ENCODE data around the gene NELFB.

NELFB gene

GRCh38 chr9:137295849-137296669 lies 40.9 kb downstream of the NELFB start:
- DNase-seq (ENCODE audit: low read depth, low spot score), result no peak
- Histone ChIP-seq H3K4me3 (ENCODE audit: low read length) (peak overlapping the region; percentile 52; the same call in 1 of the 2 replicates), H3K4me1 (ENCODE audit: control insufficient read depth, insufficient read depth, low read length) (peaks cover 20% of the 10 kb centered on the region), H3K9me3 (ENCODE audit: control insufficient read depth, insufficient read depth, low read length) (no peaks in the 10 kb centered on the region), H3K36me3 (ENCODE audit: control insufficient read depth, insufficient read depth, low read length) (no peaks in the 10 kb centered on the region), H3K27me3 (ENCODE audit: control insufficient read depth, insufficient read depth, low read length) (no peaks in the 10 kb centered on the region; the same call in 1 of the 2 replicates), H3K27ac (ENCODE audit: low read length) (no peak overlapping the region)
- no CpG with 5 or more reads among the region's 78 CpGs for WGBS (ENCODE audit: insufficient coverage, insufficient read length)

DNA sequence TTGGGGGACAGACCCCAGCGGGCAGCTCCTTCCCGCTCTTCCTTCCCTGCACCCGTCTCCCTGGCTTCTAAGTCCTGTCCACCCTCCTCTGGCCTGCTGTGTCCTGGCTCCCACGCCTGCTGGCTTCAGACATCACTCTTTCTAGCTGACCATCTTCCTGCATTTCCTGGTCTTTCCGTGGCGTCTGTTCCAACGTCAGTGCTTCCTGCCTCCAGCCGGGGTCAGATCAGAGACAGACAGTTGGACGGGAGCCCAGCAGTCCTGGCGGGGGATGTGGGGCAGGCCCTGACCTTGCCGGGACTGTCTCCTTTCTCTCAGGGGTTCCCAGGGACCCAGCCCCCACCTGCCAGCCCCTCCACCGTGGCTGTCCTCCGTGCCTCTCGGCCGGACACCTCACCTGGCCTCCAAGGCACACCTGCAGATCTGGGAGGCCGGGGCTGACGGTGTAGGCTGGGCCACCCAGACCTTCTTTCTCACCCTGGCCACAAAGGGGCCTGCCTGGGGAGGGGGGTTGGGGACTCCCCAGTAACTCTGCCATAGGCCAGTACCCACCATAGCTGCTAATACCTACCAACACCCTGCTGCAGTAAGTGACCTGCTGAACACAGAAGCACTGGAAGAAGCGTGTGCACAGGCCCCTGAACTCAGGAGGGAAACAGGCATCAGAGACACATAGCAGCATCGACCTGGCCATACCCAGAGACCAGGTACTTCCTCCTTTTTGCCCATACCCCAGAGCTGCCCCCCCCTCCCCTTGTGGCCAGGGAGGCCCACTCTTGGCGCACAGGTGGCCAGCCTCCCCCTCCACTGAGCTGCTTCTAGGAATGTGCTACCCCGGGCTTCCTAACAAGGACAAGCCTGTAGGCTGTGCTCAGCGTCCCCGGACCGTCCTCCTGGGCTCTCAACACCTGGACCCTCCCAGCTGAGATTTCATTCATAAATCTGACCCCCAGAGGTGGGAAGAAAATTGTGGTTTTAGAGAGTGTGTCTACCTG lies 41.8 kb downstream of the NELFB start:
- H3K27ac ChIP-seq (ENCODE audit: low read length), result no peak overlapping the region
- no CpG with 5 or more reads among the region's 24 CpGs for WGBS (ENCODE audit: insufficient coverage, insufficient read length)
- H3K4me3 ChIP-seq (ENCODE audit: low read length), result no peak overlapping the region; the same call in 1 of the 2 replicates
- no peaks in the 10 kb centered on the region; the same call in 1 of the 2 replicates for H3K27me3 ChIP-seq (ENCODE audit: control insufficient read depth, insufficient read depth, low read length)
- DNase-seq (ENCODE audit: low read depth, low spot score), result no peak
- H3K36me3 ChIP-seq (ENCODE audit: control insufficient read depth, insufficient read depth, low read length), result no peaks in the 10 kb centered on the region
- H3K4me1 ChIP-seq (ENCODE audit: control insufficient read depth, insufficient read depth, low read length), result peaks cover 22% of the 10 kb centered on the region
- H3K9me3 ChIP-seq (ENCODE audit: control insufficient read depth, insufficient read depth, low read length), result no peaks in the 10 kb centered on the region

GRCh38 chr9:137297966-137298365 lies 42.8 kb downstream of the NELFB start:
- H3K27me3 ChIP-seq (ENCODE audit: control insufficient read depth, insufficient read depth, low read length), result no peaks in the 10 kb centered on the region; the same call in 1 of the 2 replicates
- no peak for DNase-seq (ENCODE audit: low read depth, low spot score)
- WGBS (ENCODE audit: insufficient coverage, insufficient read length), result no CpG with 5 or more reads among the region's 7 CpGs
- H3K4me3 ChIP-seq (ENCODE audit: low read length), result no peak overlapping the region
- H3K9me3 ChIP-seq (ENCODE audit: control insufficient read depth, insufficient read depth, low read length), result no peaks in the 10 kb centered on the region
- H3K27ac ChIP-seq (ENCODE audit: low read length), result no peak overlapping the region
- H3K4me1 ChIP-seq (ENCODE audit: control insufficient read depth, insufficient read depth, low read length), result peaks cover 23% of the 10 kb centered on the region
- no peaks in the 10 kb centered on the region for H3K36me3 ChIP-seq (ENCODE audit: control insufficient read depth, insufficient read depth, low read length)

- Histone ChIP-seq H3K9me3 (ENCODE audit: control insufficient read depth, insufficient read depth, low read length) (no peaks in the 10 kb centered on the region), H3K4me1 (ENCODE audit: control insufficient read depth, insufficient read depth, low read length) (peaks cover 24% of the 10 kb centered on the region), H3K36me3 (ENCODE audit: control insufficient read depth, insufficient read depth, low read length) (no peaks in the 10 kb centered on the region), H3K4me3 (ENCODE audit: low read length) (no peak overlapping the region), H3K27me3 (ENCODE audit: control insufficient read depth, insufficient read depth, low read length) (no peaks in the 10 kb centered on the region; the same call in 1 of the 2 replicates), H3K27ac (ENCODE audit: low read length) (no peak overlapping the region)
- no peak for DNase-seq (ENCODE audit: low read depth, low spot score)
- no CpG with 5 or more reads among the region's 24 CpGs for WGBS (ENCODE audit: insufficient coverage, insufficient read length)
These were observed 43.5 kb downstream of the NELFB start for GRCh38 chr9:137298401-137299202.

- no peaks in the 10 kb centered on the region for H3K36me3 ChIP-seq (ENCODE audit: control insufficient read depth, insufficient read depth, low read length)
- peaks cover 26% of the 10 kb centered on the region for H3K4me1 ChIP-seq (ENCODE audit: control insufficient read depth, insufficient read depth, low read length)
- no peaks in the 10 kb centered on the region; the same call in 1 of the 2 replicates for H3K27me3 ChIP-seq (ENCODE audit: control insufficient read depth, insufficient read depth, low read length)
- H3K4me3 ChIP-seq (ENCODE audit: low read length), result no peak overlapping the region; the same call in 1 of the 2 replicates
- WGBS (ENCODE audit: insufficient coverage, insufficient read length), result no CpG with 5 or more reads among the region's 10 CpGs
- no peaks in the 10 kb centered on the region for H3K9me3 ChIP-seq (ENCODE audit: control insufficient read depth, insufficient read depth, low read length)
- no peak for DNase-seq (ENCODE audit: low read depth, low spot score)
- H3K27ac ChIP-seq (ENCODE audit: low read length), result no peak overlapping the region
These were observed 44.1 kb downstream of the NELFB start for GRCh38 chr9:137299203-137299565.

- H3K9me3 ChIP-seq (ENCODE audit: control insufficient read depth, insufficient read depth, low read length), result no peaks in the 10 kb centered on the region
- H3K36me3 ChIP-seq (ENCODE audit: control insufficient read depth, insufficient read depth, low read length), result no peaks in the 10 kb centered on the region
- H3K27me3 ChIP-seq (ENCODE audit: control insufficient read depth, insufficient read depth, low read length), result no peaks in the 10 kb centered on the region; the same call in 1 of the 2 replicates
- H3K4me3 ChIP-seq (ENCODE audit: low read length), result peak overlapping the region; percentile 11; the same call in 1 of the 2 replicates
- no CpG with 5 or more reads among the region's 16 CpGs for WGBS (ENCODE audit: insufficient coverage, insufficient read length)
- H3K4me1 ChIP-seq (ENCODE audit: control insufficient read depth, insufficient read depth, low read length), result peaks cover 31% of the 10 kb centered on the region
- DNase-seq (ENCODE audit: low read depth, low spot score), result no peak
- no peak overlapping the region for H3K27ac ChIP-seq (ENCODE audit: low read length)
These were observed 44.8 kb downstream of the NELFB start for GRCh38 chr9:137299938-137300337.

DNA sequence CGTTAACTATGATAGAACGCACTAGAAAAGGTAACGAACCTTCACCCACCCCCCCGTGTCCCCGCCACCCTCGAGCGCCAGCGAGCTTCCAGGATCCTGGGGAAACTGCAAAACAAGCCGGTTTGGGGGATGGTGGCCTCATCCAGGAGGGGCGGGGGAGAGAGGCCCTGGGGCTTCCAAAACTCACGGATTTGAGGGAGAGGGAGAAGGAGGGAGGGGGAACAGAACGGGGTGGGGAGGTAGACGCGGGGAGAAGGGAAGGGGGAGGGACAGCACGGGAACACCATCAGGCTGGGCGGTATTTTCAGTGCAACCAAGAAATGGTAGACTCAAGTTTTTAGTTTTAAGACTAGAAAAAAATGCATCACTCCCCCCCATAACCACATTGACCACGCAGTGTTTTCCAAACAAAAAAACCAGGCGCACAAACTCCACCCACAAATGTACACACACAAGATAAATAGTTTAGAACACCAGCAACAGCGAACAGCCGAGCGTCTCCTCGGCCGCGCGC lies 45.5 kb downstream of the NELFB start:
- Histone ChIP-seq H3K36me3 (ENCODE audit: control insufficient read depth, insufficient read depth, low read length) (no peaks in the 10 kb centered on the region), H3K27ac (ENCODE audit: low read length) (no peak overlapping the region), H3K4me3 (ENCODE audit: low read length) (peak overlapping the region; percentile 56), H3K27me3 (ENCODE audit: control insufficient read depth, insufficient read depth, low read length) (no peaks in the 10 kb centered on the region; the same call in 1 of the 2 replicates), H3K9me3 (ENCODE audit: control insufficient read depth, insufficient read depth, low read length) (no peaks in the 10 kb centered on the region), H3K4me1 (ENCODE audit: control insufficient read depth, insufficient read depth, low read length) (peaks cover 32% of the 10 kb centered on the region)
- WGBS (ENCODE audit: insufficient coverage, insufficient read length), result no CpG with 5 or more reads among the region's 25 CpGs
- DNase-seq (ENCODE audit: low read depth, low spot score), result no peak

GRCh38 chr9:137301081-137301947 lies 46.2 kb downstream of the NELFB start:
- no peak overlapping the region for H3K27ac ChIP-seq (ENCODE audit: low read length)
- no peaks in the 10 kb centered on the region for H3K36me3 ChIP-seq (ENCODE audit: control insufficient read depth, insufficient read depth, low read length)
- H3K4me3 ChIP-seq (ENCODE audit: low read length), result peak overlapping the region; percentile 56
- no CpG with 5 or more reads among the region's 115 CpGs for WGBS (ENCODE audit: insufficient coverage, insufficient read length)
- DNase-seq (ENCODE audit: low read depth, low spot score), result no peak
- H3K4me1 ChIP-seq (ENCODE audit: control insufficient read depth, insufficient read depth, low read length), result peaks cover 32% of the 10 kb centered on the region
- H3K9me3 ChIP-seq (ENCODE audit: control insufficient read depth, insufficient read depth, low read length), result no peaks in the 10 kb centered on the region
- H3K27me3 ChIP-seq (ENCODE audit: control insufficient read depth, insufficient read depth, low read length), result no peaks in the 10 kb centered on the region; the same call in 1 of the 2 replicates

GRCh38 chr9:137302118-137302448 lies 47.0 kb downstream of the NELFB start, which contains the start of gene NRARP:
TSS of gene NRARP (minus strand) at chr9:137302271. CDS start at chr9:137301928, 343 bp downstream.
- Histone ChIP-seq H3K4me1 (ENCODE audit: control insufficient read depth, insufficient read depth, low read length) (peaks cover 30% of the 10 kb centered on the region), H3K27ac (ENCODE audit: low read length) (no peak within 1 kb of the TSS), H3K36me3 (ENCODE audit: control insufficient read depth, insufficient read depth, low read length) (no peaks in the 10 kb centered on the region), H3K27me3 (ENCODE audit: control insufficient read depth, insufficient read depth, low read length) (no peaks in the 10 kb centered on the region; the same call in 1 of the 2 replicates), H3K9me3 (ENCODE audit: control insufficient read depth, insufficient read depth, low read length) (no peaks in the 10 kb centered on the region), H3K4me3 (ENCODE audit: low read length) (peak within 1 kb of the TSS; percentile 56)
- no CpG with 5 or more reads among the region's 60 CpGs for WGBS (ENCODE audit: insufficient coverage, insufficient read length)
- no peak for DNase-seq (ENCODE audit: low read depth, low spot score)

Measured in iPS DF 6.9 (cell line).